SK-N-SH treated with all-trans-retinoic acid at 6 μM for 48 hours (cell line): ENCODE results near the gene KRTAP5-2.

Experiments used
- ATAC-seq: fragments of 200-7000 bp; cut with Tn5 transposase; 3 replicates; pipeline ENCODE4 v1.9.1; 2020; ENCODE audit warnings: mild to moderate bottlenecking, moderate library complexity
- ARNTL ChIP-seq: fragments of 450-650 bp; formaldehyde crosslinking; IDR thresholded peaks from 2 replicates; pipeline ENCODE4 v1.5.0; 2020; ENCODE audit warnings: low read depth, mild to moderate bottlenecking, moderate library complexity, borderline replicate concordance
- BACH2 ChIP-seq: fragments of 250-450 bp; sonication (Bioruptor Pico); IDR thresholded peaks from 2 replicates; pipeline ENCODE4 v1.9.0; 2021; ENCODE audit warnings: mild to moderate bottlenecking, borderline replicate concordance
- CREB5 ChIP-seq: fragments of 250-450 bp; sonication (Bioruptor Pico); IDR thresholded peaks from 2 replicates; pipeline ENCODE4 v1.5.1; 2020; ENCODE audit warnings: low read depth, mild to moderate bottlenecking, moderate library complexity
- CSDC2 ChIP-seq: fragments of 250-450 bp; sonication (Bioruptor Pico); IDR thresholded peaks from 2 replicates; pipeline ENCODE4 v1.5.0; 2020; ENCODE audit warnings: mild to moderate bottlenecking, moderate library complexity
- CSRNP3 ChIP-seq: fragments of 250-450 bp; sonication (Bioruptor Pico); IDR thresholded peaks from 2 replicates; pipeline ENCODE4 v1.5.1; 2021; ENCODE audit warnings: mild to moderate bottlenecking, moderate library complexity
- ESRRG ChIP-seq: fragments of 250-450 bp; sonication (Bioruptor Pico); IDR thresholded peaks from 2 replicates; pipeline ENCODE4 v1.6.1; 2021; ENCODE audit warnings: mild to moderate bottlenecking
- GLIS3 ChIP-seq: fragments of 250-450 bp; sonication (Bioruptor Pico); IDR thresholded peaks from 2 replicates; pipeline ENCODE4 v1.5.0; 2020; ENCODE audit warnings: mild to moderate bottlenecking, moderate library complexity
- ISL1 ChIP-seq: fragments of 250-450 bp; sonication (Bioruptor Pico); IDR thresholded peaks from 2 replicates; pipeline ENCODE4 v2.1.2; 2022; ENCODE audit warnings: mild to moderate bottlenecking, moderate library complexity
- OSR1 ChIP-seq: fragments of 250-450 bp; sonication (Bioruptor Pico); IDR thresholded peaks from 2 replicates; pipeline ENCODE4 v1.8.0; 2022; ENCODE audit warnings: moderate library complexity, mild to moderate bottlenecking, inconsistent platforms
- PATZ1 ChIP-seq: fragments of 250-450 bp; sonication (Bioruptor Pico); IDR thresholded peaks from 2 replicates; pipeline ENCODE4 v1.8.0; 2020; ENCODE audit warnings: mild to moderate bottlenecking, moderate library complexity, borderline replicate concordance
- POU6F1 ChIP-seq: fragments of 250-450 bp; sonication (Bioruptor Pico); IDR thresholded peaks from 2 replicates; pipeline ENCODE4 v1.8.0; 2021; ENCODE audit warnings: low read depth, mild to moderate bottlenecking, moderate library complexity, borderline replicate concordance
- PPARA ChIP-seq: fragments of 250-450 bp; sonication (Bioruptor Pico); IDR thresholded peaks from 2 replicates; pipeline ENCODE4 v1.5.0; 2020; ENCODE audit warnings: mild to moderate bottlenecking, borderline replicate concordance
- RARB ChIP-seq: fragments of 250-450 bp; sonication (Bioruptor Pico); IDR thresholded peaks from 2 replicates; pipeline ENCODE4 v1.8.0; 2021; ENCODE audit warnings: mild to moderate bottlenecking, moderate library complexity
- SNAI2 ChIP-seq: fragments of 250-450 bp; sonication (Bioruptor Pico); IDR thresholded peaks from 2 replicates; pipeline ENCODE4 v1.5.0; 2020; ENCODE audit warnings: mild to moderate bottlenecking, moderate library complexity
- TOX ChIP-seq: fragments of 250-450 bp; sonication (Bioruptor Pico); IDR thresholded peaks from 2 replicates; pipeline ENCODE4 v1.8.0; 2021; ENCODE audit warnings: mild to moderate bottlenecking, moderate library complexity, borderline replicate concordance
- TSHZ2 ChIP-seq: fragments of 250-450 bp; sonication (Bioruptor Pico); IDR thresholded peaks from 2 replicates; pipeline ENCODE4 v1.5.0; 2020; ENCODE audit warnings: mild to moderate bottlenecking, moderate library complexity
- ZC3H10 ChIP-seq: fragments of 250-450 bp; sonication (Bioruptor Pico); IDR thresholded peaks from 2 replicates; pipeline ENCODE4 v1.5.1; 2021; ENCODE audit warnings: mild to moderate bottlenecking, moderate library complexity
- ZFP3 ChIP-seq: fragments of 250-450 bp; sonication (Bioruptor Pico); IDR thresholded peaks from 2 replicates; pipeline ENCODE4 v1.5.0; 2020; ENCODE audit warnings: mild to moderate bottlenecking, moderate library complexity
- ZFP30 ChIP-seq: fragments of 450-650 bp; formaldehyde crosslinking; IDR thresholded peaks from 2 replicates; pipeline ENCODE4 v1.5.0; 2022; ENCODE audit warnings: mild to moderate bottlenecking, moderate library complexity
- ZNF565 ChIP-seq: fragments of 450-650 bp; formaldehyde crosslinking; conservative IDR thresholded peaks from 2 replicates; pipeline ENCODE4 v1.5.0; 2020; ENCODE audit warnings: low read depth, mild to moderate bottlenecking, moderate library complexity
- ZNF8 ChIP-seq: fragments of 450-650 bp; formaldehyde crosslinking; IDR thresholded peaks from 2 replicates; pipeline ENCODE4 v1.5.0; 2020; ENCODE audit warnings: mild to moderate bottlenecking, moderate library complexity

KRTAP5-2 gene

GRCh38 chr11:1568441-1568911, 29.6 kb downstream of the KRTAP5-2 start:
- TF ChIP-seq CSRNP3 (CRISPR knock-in tag) (no peak), OSR1 (CRISPR knock-in tag) (no peak), SNAI2 (CRISPR knock-in tag) (no peak), RARB (CRISPR knock-in tag) (no peak), TOX (no peak), GLIS3 (CRISPR knock-in tag) (no peak), ISL1 (CRISPR knock-in tag) (no peak), CSDC2 (no peak), ZFP30 (CRISPR knock-in tag) (no peak)
- ATAC-seq = no peak

GRCh38 chr11:1567721-1568100, 30.4 kb downstream of the KRTAP5-2 start:
- ATAC-seq = no peak
- TF ChIP-seq ZFP30 (CRISPR knock-in tag) = no peak
- no peak for TF ChIP-seq PATZ1 (CRISPR knock-in tag)
- TF ChIP-seq BACH2 = no peak
- no peak for TF ChIP-seq TOX
- TF ChIP-seq ZC3H10 (CRISPR knock-in tag) = no peak
- no peak for TF ChIP-seq ZFP3 (CRISPR knock-in tag)
- no peak for TF ChIP-seq ESRRG (CRISPR knock-in tag)

- no peak for ATAC-seq
- TF ChIP-seq ISL1 (CRISPR knock-in tag) (no peak), BACH2 (no peak), ZNF8 (CRISPR knock-in tag) (no peak), SNAI2 (CRISPR knock-in tag) (no peak), ZFP3 (CRISPR knock-in tag) (no peak), RARB (CRISPR knock-in tag) (no peak), OSR1 (CRISPR knock-in tag) (no peak), TOX (no peak), ESRRG (CRISPR knock-in tag) (no peak), GLIS3 (CRISPR knock-in tag) (no peak), ZFP30 (CRISPR knock-in tag) (no peak), ARNTL (no peak), ZC3H10 (CRISPR knock-in tag) (no peak), PPARA (CRISPR knock-in tag) (no peak), ZNF565 (no peak), PATZ1 (CRISPR knock-in tag) (no peak), CREB5 (CRISPR knock-in tag) (no peak), POU6F1 (CRISPR knock-in tag) (no peak), TSHZ2 (CRISPR knock-in tag) (no peak), CSRNP3 (CRISPR knock-in tag) (no peak)
These were observed 30.9 kb downstream of the KRTAP5-2 start for GRCh38 chr11:1567052-1567720.
